GM12878 (cell line): ENCODE results near the gene CTIF.

Experiments used
- ASH2L ChIP-seq: fragments of 300-600, 200-600 bp; sonication (generic); IDR thresholded peaks from 2 replicates; pipeline ENCODE4 v1.6.1; 2017; ENCODE audit warnings: low read depth, mild to moderate bottlenecking, borderline replicate concordance
- CREB1 ChIP-seq: IDR thresholded peaks from 2 replicates; pipeline ENCODE4 v1.6.1; 2012; ENCODE audit warnings: low read depth, mild to moderate bottlenecking, inconsistent platforms
- FOXK2 ChIP-seq: fragments of 450-650 bp; IDR thresholded peaks from 2 replicates; pipeline ENCODE4 v1.6.1; 2017; ENCODE audit warnings: mild to moderate bottlenecking, moderate library complexity
- POLR2AphosphoS5 ChIP-seq: IDR thresholded peaks from 2 replicates; pipeline ENCODE4 v1.6.1; 2011; ENCODE audit warnings: mild to moderate bottlenecking, low read length, inconsistent platforms
- SRF ChIP-seq, 2 experiments: IDR thresholded peaks; 2 replicates each; pipeline ENCODE4 v1.6.1; 2011; ENCODE audit warnings: low read depth in 2 of 2, low read length in 2 of 2, mild to moderate bottlenecking in 1 of 2, moderate library complexity in 1 of 2
- TARDBP ChIP-seq: IDR thresholded peaks from 2 replicates; pipeline ENCODE4 v1.6.1; 2016; ENCODE audit warnings: borderline replicate concordance
- ZBTB11 ChIP-seq: fragments of 450-650 bp; formaldehyde crosslinking; IDR thresholded peaks from 2 replicates; pipeline ENCODE4 v1.5.0; 2022; ENCODE audit warnings: mild to moderate bottlenecking, missing genetic modification characterization
- ZNF24 ChIP-seq: fragments of 450-650 bp; IDR thresholded peaks from 2 replicates; pipeline ENCODE4 v1.6.1; 2017; ENCODE audit warnings: antibody characterized with exemption, mild to moderate bottlenecking
- ZNF274 ChIP-seq: IDR thresholded peaks from one replicate; pipeline ENCODE4 v1.8.0; 2011; ENCODE audit not compliant: insufficient read length, insufficient read depth
- TF ChIP-seq, protein P1 (sequence below), 3 experiments: IDR thresholded peaks in 2 of 3; conservative IDR thresholded peaks in 1 of 3; 2 replicates each; pipeline ENCODE4 v1.5.1; 2011; ENCODE audit warnings: low read depth in 3 of 3, low read length in 3 of 3, mild to moderate bottlenecking in 3 of 3, control low read depth in 2 of 3, moderate library complexity in 2 of 3, inconsistent platforms in 1 of 3, mixed read lengths in 1 of 3; ENCODE audit not compliant: control insufficient read depth in 2 of 3, insufficient read depth in 1 of 3; ENCODE audit errors: extremely low read depth in 1 of 3

GRCh38 chr18:48767090-48767690 lies 228.4 kb downstream of the CTIF start:
- TF ChIP-seq, protein P1, sequence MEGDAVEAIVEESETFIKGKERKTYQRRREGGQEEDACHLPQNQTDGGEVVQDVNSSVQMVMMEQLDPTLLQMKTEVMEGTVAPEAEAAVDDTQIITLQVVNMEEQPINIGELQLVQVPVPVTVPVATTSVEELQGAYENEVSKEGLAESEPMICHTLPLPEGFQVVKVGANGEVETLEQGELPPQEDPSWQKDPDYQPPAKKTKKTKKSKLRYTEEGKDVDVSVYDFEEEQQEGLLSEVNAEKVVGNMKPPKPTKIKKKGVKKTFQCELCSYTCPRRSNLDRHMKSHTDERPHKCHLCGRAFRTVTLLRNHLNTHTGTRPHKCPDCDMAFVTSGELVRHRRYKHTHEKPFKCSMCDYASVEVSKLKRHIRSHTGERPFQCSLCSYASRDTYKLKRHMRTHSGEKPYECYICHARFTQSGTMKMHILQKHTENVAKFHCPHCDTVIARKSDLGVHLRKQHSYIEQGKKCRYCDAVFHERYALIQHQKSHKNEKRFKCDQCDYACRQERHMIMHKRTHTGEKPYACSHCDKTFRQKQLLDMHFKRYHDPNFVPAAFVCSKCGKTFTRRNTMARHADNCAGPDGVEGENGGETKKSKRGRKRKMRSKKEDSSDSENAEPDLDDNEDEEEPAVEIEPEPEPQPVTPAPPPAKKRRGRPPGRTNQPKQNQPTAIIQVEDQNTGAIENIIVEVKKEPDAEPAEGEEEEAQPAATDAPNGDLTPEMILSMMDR (IDR thresholded peaks at IDR 0.05 in 2 of 3, conservative IDR thresholded peaks at IDR 0.05 in 1 of 3; ENCODE audit: control insufficient read depth in 2 of 3, extremely low read depth in 1 of 3, insufficient read depth in 1 of 3, low read depth in 3 of 3, low read length in 3 of 3): no peak
- TF ChIP-seq ZBTB11 (no peak), TARDBP (no peak), ZNF24 (no peak), CREB1 (no peak), SRF (IDR thresholded peaks at IDR 0.05; ENCODE audit: low read depth in 2 of 2, low read length in 2 of 2) (no peak), FOXK2 (no peak), POLR2AphosphoS5 (no peak), ZNF274 (no peak), ASH2L (no peak)
